Skeletal muscle satellite cell (primary cell): ENCODE data around the gene COLEC12.

Source experiments
- H3K27me3 ChIP-seq: 2 replicates; pipeline ENCODE4 v1.7.0; 2013; ENCODE audit warnings: low read length; ENCODE audit not compliant: control insufficient read depth, insufficient read depth
- H3K36me3 ChIP-seq: 2 replicates; pipeline ENCODE4 v1.7.0; 2013; ENCODE audit warnings: mild to moderate bottlenecking, control low read depth, low read length; ENCODE audit not compliant: insufficient read depth
- H3K4me1 ChIP-seq: 2 replicates; pipeline ENCODE4 v1.7.0; 2013; ENCODE audit warnings: low read length; ENCODE audit not compliant: control insufficient read depth, insufficient read depth
- H3K4me2 ChIP-seq: 2 replicates; pipeline ENCODE4 v1.7.0; 2013; ENCODE audit warnings: mild to moderate bottlenecking, low read length
- H3K4me3 ChIP-seq: 2 replicates; pipeline ENCODE4 v1.7.0; 2013; ENCODE audit warnings: low read length
- H3K9ac ChIP-seq: 2 replicates; pipeline ENCODE4 v1.7.0; 2013; ENCODE audit warnings: mild to moderate bottlenecking, low read depth, low read length, moderate library complexity
- H3K9me3 ChIP-seq: replicated peaks from 2 replicates; pipeline ENCODE4 v1.7.0; 2013; ENCODE audit warnings: mild to moderate bottlenecking, control low read depth, low read length

Gene COLEC12

GRCh38 chr18:470661-471501 is 29.6 kb downstream of the COLEC12 start:
- H3K27me3 ChIP-seq, result peaks cover 28% of the 10 kb centered on the region
- H3K36me3 ChIP-seq, result no peaks in the 10 kb centered on the region
- no peak overlapping the region for H3K9ac ChIP-seq
- H3K4me3 ChIP-seq, result no peak overlapping the region
- H3K4me1 ChIP-seq, result peaks cover 21% of the 10 kb centered on the region
- H3K9me3 ChIP-seq, result no peaks in the 10 kb centered on the region
- no peak overlapping the region for H3K4me2 ChIP-seq

- H3K36me3 ChIP-seq, result no peaks in the 10 kb centered on the region
- H3K4me3 ChIP-seq, result no peak overlapping the region
- H3K9me3 ChIP-seq, result no peaks in the 10 kb centered on the region
- no peak overlapping the region for H3K4me2 ChIP-seq
- peaks cover 6% of the 10 kb centered on the region for H3K4me1 ChIP-seq
- H3K9ac ChIP-seq, result no peak overlapping the region
- H3K27me3 ChIP-seq, result peaks cover 34% of the 10 kb centered on the region
These were observed 31.3 kb downstream of the COLEC12 start for GRCh38 chr18:468955-469790.

- Histone ChIP-seq H3K4me1 (no peaks in the 10 kb centered on the region), H3K36me3 (no peaks in the 10 kb centered on the region), H3K27me3 (peaks cover 50% of the 10 kb centered on the region), H3K9ac (no peak overlapping the region), H3K4me3 (no peak overlapping the region), H3K9me3 (no peaks in the 10 kb centered on the region), H3K4me2 (no peak overlapping the region)
These were observed 36.5 kb downstream of the COLEC12 start for GRCh38 chr18:463827-464541.

DNA sequence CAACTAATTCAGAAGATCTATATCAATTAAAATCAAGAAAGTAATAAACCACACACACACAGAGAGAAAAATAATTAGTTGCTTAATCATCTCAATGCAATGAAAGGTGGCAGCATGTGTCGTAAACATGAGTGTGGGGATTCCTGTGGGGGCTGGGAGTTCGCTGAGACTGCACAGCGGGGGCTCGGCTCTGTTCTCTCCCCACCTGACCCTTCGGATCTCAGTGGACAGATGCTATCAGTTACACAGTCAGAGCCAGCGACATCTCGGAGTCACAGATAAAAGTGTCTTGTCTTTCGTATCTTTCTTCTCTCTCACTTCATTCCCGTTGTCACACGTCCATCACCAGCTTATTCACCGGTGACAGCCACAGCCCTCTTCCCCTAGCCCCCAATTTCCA is 37.1 kb downstream of the COLEC12 start:
- Histone ChIP-seq H3K4me1 (no peaks in the 10 kb centered on the region), H3K9me3 (no peaks in the 10 kb centered on the region), H3K4me3 (no peak overlapping the region), H3K27me3 (peaks cover 50% of the 10 kb centered on the region), H3K4me2 (no peak overlapping the region), H3K36me3 (no peaks in the 10 kb centered on the region), H3K9ac (no peak overlapping the region)

GRCh38 chr18:461762-462161 is 38.7 kb downstream of the COLEC12 start:
- Histone ChIP-seq H3K4me1 (peaks cover 13% of the 10 kb centered on the region), H3K27me3 (peaks cover 50% of the 10 kb centered on the region), H3K9ac (no peak overlapping the region), H3K9me3 (no peaks in the 10 kb centered on the region), H3K36me3 (no peaks in the 10 kb centered on the region), H3K4me3 (no peak overlapping the region), H3K4me2 (no peak overlapping the region)

GRCh38 chr18:460791-461190 is 39.7 kb downstream of the COLEC12 start:
- no peak overlapping the region for H3K9ac ChIP-seq
- peaks cover 18% of the 10 kb centered on the region for H3K4me1 ChIP-seq
- no peaks in the 10 kb centered on the region for H3K36me3 ChIP-seq
- H3K4me3 ChIP-seq, result no peak overlapping the region
- no peak overlapping the region for H3K4me2 ChIP-seq
- H3K27me3 ChIP-seq, result peaks cover 53% of the 10 kb centered on the region
- no peaks in the 10 kb centered on the region for H3K9me3 ChIP-seq

- no peak overlapping the region for H3K4me3 ChIP-seq
- no peaks in the 10 kb centered on the region for H3K9me3 ChIP-seq
- no peak overlapping the region for H3K4me2 ChIP-seq
- H3K36me3 ChIP-seq, result no peaks in the 10 kb centered on the region
- peaks cover 54% of the 10 kb centered on the region for H3K27me3 ChIP-seq
- H3K4me1 ChIP-seq, result peaks cover 18% of the 10 kb centered on the region
- H3K9ac ChIP-seq, result no peak overlapping the region
These were observed 40.5 kb downstream of the COLEC12 start for GRCh38 chr18:459814-460593.

- H3K9ac ChIP-seq, result no peak overlapping the region
- H3K4me2 ChIP-seq, result peak overlapping the region; percentile 58
- H3K9me3 ChIP-seq, result no peaks in the 10 kb centered on the region
- H3K4me3 ChIP-seq, result no peak overlapping the region
- peaks cover 63% of the 10 kb centered on the region for H3K27me3 ChIP-seq
- H3K4me1 ChIP-seq, result peaks cover 18% of the 10 kb centered on the region
- no peaks in the 10 kb centered on the region for H3K36me3 ChIP-seq
These were observed 42.7 kb downstream of the COLEC12 start for GRCh38 chr18:457521-458412.

DNA sequence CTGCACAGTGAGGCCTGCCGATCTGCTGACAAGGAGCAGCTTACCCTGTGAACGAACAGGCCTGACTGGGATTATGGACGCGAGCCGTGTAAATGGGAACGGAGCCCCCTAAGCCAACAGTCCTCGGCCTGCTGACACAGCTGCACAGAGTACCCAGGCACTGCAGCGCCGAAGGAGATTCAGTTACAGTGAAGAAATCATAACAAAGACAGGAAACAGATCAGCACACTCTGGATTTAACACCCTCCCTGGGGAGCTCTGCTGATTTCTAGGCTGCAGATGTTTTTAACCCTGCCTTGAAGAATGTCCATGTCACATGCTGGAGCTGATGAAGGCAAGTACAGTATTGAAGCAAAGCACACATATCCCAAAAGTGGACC is 43.4 kb downstream of the COLEC12 start:
- Histone ChIP-seq H3K9me3 (no peaks in the 10 kb centered on the region), H3K9ac (no peak overlapping the region), H3K4me2 (peak overlapping the region; percentile 58), H3K36me3 (no peaks in the 10 kb centered on the region), H3K4me1 (peaks cover 18% of the 10 kb centered on the region), H3K27me3 (peaks cover 68% of the 10 kb centered on the region), H3K4me3 (peak overlapping the region; percentile 4)

DNA sequence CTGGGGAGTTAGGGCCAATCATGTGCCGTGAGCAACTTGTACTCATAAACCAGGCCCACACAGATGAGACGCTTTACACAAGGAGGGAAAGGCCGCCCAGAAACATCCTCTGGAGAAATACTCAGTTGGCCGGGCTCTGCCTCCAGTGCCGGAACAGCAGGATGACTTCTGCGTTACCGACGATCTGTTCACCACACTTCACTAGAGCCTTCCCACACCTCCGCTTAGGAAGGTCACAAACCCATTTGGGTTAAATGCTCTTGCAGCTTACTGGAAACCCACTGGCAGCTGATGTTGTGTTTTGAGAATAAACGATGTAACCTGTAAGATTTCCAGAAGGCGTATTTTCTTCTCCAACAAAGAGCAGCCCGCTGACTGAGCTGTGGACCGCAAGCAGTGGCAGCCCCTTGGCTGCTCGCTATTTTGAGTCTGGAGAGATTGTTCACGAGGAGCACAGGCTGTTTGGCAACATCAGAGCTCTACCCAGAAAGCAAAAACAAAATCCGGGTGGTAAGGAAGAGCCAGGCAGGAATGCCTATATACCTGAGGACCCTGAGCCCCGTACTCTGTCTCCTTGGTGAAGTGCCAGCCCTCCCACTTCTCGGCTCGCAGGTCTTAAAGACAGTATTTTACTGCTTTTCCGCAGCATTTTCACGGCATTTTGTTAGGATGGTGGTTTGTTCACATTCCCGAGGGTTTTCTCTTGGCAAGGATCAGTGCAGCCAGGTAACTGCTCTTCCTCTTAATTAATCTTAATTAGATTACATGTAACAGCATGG is 44.0 kb downstream of the COLEC12 start:
- Histone ChIP-seq H3K36me3 (no peaks in the 10 kb centered on the region), H3K4me2 (peak overlapping the region; percentile 58), H3K4me3 (no peak overlapping the region), H3K9ac (no peak overlapping the region), H3K27me3 (peaks cover 68% of the 10 kb centered on the region), H3K9me3 (no peaks in the 10 kb centered on the region), H3K4me1 (peaks cover 18% of the 10 kb centered on the region)
